HG03097 (cell line): Measurements from ENCODE around the gene KL.
A peak's percentile ranks its signal among the peaks of the same experiment; 100 is the strongest.

ENCODE experiments used
- ATAC-seq: cut with Tn5 transposase; IDR thresholded peaks from one replicate; pipeline ENCODE4 v1.9.1; 2021; ENCODE audit not compliant: unreplicated experiment, low FRiP score

KL gene

DNA sequence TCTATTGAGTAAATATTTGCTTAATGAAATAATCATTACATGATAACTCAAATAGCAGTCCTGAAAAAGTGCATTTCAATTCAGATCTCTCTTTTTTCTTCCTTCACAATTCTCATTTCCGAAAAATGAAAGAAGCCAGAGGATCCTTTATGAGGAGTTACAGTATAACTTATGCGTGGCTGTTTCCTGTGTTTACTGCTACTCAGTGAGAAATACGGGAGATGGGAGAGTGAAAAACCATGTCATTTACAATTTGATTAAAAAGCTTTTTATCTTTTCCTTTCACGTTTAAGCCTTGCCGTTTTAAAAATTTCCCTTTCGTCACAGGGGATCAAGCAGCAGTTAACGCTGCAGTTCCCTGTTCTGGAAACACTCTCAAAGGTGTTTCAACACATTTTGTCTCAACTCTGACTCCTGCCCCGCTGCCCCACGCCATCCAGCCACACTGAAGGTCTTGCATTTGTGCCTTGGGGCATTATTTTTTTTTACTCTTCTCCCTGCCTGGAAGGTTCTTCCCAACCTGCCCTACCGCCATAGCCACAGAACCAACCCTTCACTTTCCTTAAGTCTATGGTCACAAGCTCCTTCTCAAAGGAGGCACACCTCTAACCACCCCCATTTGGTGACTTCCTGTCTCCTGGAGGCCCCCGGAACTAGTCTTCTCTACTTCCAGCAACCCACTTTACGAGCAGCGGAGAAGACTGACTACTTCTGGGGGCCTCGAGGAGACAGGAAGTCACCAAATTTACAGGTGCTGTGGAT, 17.0 kb downstream of the KL start:
- ATAC-seq = peak; percentile 96

DNA sequence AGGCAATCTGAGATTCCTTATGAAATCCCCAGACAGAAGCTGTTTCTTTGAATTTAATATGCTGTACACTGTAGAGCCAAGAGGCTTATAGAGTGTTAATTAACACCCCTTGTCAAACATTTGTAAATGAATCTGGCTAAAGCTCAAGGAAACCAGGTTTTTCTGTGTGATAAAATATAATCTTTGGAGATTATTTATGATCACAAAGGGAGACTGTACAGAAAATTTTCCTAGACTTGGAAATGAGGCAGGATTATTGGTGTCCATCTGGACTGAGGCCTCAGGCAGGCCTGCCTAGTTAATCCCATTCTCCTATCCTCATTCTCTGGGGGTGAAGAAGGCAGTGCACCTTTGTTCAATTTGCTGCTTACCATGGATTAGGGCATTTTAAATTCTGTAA, 17.8 kb downstream of the KL start:
- ATAC-seq = no peak

GRCh38 chr13:33034882-33035520, 18.8 kb downstream of the KL start:
- no peak for ATAC-seq

GRCh38 chr13:33037673-33038072, 21.4 kb downstream of the KL start:
- ATAC-seq = no peak

DNA sequence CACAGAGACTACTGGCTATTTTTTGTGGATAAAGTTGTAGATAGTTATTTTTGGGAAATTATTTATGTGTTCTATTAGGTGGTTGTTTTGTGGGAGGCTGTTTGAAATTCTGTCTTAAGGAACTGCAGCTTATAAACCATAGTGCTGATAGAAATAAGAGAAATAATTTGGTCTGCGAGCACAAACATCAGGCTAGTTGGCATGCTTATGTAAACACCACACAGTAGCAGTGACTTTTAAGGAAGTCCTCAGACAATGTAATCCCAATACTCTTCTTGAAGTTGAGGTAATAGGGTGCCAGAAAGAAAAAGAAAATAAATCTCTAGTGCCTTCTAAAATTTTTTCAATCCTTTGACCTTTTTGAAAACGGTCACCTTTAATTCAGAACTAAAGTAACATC, 23.9 kb downstream of the KL start:
- ATAC-seq = no peak

- no peak for ATAC-seq
These were observed 29.8 kb downstream of the KL start for GRCh38 chr13:33045851-33046592.

DNA sequence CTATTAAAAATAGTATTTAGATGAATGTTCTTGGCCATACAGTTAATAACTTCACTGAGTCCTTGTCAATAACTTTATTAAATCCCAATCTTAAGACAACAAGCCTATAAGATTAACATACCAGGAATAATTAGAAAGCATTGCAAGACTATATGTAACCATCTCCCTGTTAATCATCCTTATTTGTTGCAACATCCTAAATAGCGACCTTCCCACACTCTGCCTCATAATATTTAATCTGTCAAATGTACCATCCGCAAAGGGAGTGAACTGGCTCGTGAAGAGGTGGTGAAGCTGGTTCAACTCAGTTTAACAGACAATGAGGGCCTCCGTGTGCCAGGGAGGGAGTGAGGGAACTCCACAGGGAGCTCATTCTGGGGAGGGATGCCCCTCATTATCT, 33.9 kb downstream of the KL start:
- no peak for ATAC-seq

- ATAC-seq = no peak
These were observed 35.4 kb downstream of the KL start for GRCh38 chr13:33051632-33052031.

DNA sequence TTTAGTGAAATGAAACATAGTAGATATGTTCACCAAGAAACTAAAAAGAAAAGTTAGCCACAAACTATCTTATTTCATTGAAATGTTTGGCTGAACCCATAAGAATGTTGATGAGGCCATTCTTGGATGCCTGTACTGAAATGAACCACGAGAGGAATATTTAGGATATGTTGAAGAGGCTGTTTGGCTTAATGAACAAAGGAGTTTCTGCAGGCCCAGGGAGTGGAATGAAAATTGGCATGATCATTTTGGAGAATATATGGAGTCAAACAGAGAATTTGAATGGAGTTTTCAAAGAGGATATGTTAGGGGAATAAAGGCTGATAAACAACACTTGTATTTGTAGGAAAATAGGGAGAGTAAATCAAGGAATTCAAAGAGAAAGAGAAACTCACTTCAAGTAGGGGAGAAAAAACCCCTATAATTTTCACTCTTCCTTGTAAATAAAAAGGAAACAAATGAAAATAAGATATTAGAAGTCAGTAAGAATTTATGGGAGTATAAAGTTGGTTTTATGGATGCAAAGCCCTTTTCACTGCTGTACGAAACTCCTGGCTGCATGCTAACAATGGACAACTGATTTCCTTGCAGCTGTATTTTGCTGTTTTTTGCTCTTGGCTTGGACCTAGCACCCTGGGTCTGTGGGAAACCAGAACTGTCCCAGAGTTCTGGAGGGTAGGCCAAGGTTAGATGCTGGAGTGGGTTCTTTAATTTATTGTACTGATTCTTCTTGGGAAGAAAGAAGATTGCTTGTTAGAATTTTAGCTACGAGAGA, 36.5 kb downstream of the KL start:
- no peak for ATAC-seq

DNA sequence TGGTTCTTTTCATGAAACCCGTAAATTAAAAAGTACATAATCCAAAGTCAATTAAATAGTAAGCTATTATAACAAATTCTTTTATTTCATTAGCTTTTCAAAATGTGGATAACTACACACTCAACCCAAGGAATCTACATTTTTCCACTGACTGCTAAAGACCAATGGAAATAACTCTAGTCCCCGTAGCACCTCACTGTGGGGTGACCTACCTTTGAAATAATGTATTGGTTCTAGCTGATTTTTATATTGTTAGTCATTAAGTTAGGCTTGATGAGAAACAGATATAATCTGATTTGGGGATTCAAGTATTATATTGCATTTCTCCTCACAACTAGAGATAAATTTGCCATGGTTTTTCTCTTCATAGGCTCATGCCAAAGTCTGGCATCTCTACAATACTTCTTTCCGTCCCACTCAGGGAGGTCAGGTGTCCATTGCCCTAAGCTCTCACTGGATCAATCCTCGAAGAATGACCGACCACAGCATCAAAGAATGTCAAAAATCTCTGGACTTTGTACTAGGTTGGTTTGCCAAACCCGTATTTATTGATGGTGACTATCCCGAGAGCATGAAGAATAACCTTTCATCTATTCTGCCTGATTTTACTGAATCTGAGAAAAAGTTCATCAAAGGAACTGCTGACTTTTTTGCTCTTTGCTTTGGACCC, 37.3 kb downstream of the KL start:
- no peak for ATAC-seq

DNA sequence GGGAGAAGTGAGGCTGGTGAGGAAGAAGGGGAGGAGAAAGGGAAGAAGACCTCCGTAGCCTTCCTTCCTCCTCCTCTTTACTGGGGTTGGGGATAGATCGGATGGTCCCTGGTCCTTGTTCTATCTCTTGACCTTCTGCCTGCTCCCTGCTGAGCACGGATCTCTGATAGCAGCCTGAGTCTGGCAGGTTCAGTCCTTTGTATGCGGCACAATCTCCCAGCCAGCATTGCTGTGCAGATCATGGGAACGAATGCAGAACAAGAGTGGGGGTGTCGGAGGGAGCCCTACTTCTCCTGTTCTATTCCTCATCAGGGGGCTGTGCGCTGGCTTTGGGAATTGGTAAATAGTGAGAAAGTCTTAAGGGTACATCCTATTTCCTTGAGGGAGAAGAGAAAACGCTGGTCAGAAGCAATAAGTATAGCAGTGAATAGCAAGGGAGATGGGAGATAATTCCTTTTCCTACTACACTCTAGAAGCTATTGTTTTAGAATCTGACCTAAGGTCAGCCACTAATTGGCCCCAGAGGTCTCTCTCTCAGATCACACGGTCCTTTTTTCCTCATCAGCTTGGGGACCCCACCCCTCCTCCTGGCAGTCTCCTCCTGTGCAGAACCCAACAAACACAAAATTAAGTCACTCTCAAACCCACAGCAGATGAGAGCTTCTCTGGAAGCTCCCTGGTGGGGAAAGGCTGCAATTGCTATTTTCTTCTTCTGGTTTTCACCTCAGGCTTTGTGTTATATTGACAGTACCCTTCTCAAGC, 41.0 kb downstream of the KL start:
- ATAC-seq = no peak

DNA sequence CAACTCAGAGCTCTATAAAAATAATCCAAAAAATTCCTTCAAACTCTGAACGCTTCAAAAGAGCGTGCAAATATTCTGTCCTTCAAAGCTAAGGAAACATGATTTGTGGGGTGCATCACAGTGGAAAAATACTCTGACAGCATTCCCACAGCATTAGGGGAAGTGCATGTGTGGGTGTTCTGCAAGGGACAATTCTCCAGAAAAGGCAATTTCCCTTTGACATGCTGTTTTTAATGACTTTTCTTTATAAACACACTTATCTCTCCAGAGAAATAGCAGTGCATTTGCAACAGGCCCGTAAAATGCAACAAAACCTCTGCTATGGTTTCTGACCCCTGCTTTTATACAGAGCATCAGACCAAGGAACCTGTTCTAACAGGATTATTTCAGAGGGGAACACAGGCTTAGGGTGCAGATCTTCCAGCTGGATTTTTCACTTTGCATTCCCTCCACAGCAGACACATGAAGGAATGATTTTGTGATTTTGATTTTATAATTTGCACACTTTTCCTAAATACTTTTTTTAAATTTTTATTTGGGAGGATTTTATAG, 42.6 kb downstream of the KL start:
- ATAC-seq = no peak

DNA sequence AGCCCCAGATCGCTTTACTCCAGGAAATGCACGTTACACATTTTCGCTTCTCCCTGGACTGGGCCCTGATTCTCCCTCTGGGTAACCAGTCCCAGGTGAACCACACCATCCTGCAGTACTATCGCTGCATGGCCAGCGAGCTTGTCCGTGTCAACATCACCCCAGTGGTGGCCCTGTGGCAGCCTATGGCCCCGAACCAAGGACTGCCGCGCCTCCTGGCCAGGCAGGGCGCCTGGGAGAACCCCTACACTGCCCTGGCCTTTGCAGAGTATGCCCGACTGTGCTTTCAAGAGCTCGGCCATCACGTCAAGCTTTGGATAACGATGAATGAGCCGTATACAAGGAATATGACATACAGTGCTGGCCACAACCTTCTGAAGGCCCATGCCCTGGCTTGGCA, 44.6 kb downstream of the KL start:
- ATAC-seq = no peak

DNA sequence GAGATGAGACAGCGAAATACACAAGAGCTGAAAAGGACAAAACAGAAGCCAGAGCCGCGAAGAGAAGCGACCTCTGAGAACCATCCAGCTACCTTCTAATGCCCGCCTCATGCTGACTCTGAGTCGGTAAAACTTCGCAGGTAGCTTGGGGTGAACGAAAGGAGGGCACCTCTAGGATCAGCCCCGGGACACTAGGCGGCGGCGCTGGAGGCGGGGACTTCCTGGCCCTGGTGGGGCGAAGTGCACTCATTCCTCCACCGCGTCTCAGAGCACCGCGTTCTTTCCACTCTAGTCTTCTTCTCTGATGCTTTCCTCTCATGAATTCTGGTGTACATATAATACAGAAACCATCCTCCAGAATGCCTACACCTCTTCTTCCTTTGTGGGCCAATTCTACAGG, 50.1 kb downstream of the KL start:
- ATAC-seq = no peak

DNA sequence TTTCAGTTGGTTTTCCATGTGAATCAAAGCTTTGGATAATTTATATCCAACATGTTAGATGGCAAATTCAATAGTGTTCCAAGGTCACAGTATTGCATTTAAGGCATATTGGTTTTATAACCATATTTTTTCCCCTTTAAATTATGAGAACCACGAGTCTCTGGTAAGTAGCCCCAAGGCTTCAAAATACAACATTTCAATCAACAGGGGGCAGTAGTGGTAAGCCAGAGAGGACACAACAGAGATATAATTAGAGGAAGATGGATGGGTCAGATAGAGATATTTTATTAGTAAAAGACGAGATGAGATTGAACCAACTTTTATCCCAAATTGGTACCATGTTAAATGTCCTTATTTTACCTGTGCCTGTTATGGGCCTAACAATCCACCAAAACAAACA, 53.1 kb downstream of the KL start:
- no peak for ATAC-seq

DNA sequence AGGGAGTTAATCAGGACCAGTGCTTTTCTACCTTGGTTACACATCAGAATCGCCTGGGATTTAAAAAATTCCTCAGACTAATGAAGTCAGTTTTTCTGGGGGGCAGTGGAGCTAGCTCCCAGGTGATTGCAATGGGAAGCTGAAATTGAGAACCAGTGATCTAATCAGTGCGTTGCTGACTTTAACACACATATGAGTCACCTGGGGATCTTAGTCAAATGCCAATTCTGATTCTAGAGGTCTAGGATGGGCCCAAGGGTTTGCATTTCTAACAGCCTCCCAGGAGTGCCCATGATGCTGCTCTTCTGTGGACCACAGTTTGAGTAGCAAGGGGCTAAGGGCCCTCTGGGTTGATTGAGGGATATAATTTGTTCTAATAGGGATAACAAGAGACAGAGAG, 54.5 kb downstream of the KL start:
- no peak for ATAC-seq

DNA sequence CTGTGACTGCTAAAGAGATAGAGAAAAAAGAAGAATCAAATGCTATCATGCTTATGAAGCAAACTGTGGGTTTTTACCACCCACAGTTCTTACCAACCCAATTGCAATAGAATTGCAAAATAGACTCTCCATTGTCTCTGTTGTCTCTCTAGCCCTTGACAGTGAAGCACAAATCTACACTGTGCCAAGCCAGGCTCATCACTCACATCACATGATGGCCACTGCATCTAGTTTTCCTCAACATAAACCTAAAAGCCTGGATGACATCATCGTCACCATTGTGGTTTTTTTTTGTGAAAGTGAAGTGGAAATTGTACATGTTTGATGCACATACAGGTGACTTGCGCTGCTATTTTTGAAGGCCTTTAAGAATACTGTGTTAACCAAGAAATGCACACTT, 56.1 kb downstream of the KL start:
- no peak for ATAC-seq

GRCh38 chr13:33072759-33073158, 56.5 kb downstream of the KL start:
- no peak for ATAC-seq

DNA sequence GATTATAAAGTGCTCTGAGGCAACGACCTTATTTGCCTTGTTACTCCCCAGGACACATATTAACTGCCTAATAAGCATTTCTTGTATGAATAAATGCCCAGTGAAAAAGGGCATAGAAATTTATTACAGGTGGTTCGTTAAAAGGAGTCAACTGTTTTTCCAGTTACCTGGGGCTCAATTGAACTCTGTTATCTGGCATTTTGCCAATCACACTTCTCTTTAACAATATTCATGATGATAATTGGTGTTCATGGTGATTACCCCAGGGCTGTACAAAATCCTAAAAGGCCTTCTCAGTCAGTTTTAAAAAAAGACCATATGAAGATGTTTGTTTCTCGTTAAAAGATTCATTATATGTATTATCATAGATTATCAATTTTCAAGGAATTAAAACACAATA, 57.1 kb downstream of the KL start:
- ATAC-seq = no peak
